ENCODE measurements around the gene KIAA1328.

KIAA1328 gene

GRCh38 chr18:36889742-36890141, 60.8 kb downstream of the KIAA1328 start:
- no peak overlapping the region for H3K4me3 ChIP-seq (ENCODE audit: low read depth, low read length)
- TF ChIP-seq CTCF (IDR thresholded peaks at IDR 0.05; ENCODE audit: borderline replicate concordance, insufficient read depth, low read depth, low read length), result no peak

- no peak for TF ChIP-seq CTCF (IDR thresholded peaks at IDR 0.05; ENCODE audit: borderline replicate concordance, insufficient read depth, low read depth, low read length)
- no peak overlapping the region for H3K4me3 ChIP-seq (ENCODE audit: low read depth, low read length)
Measured at GRCh38 chr18:36890598-36890997, 61.7 kb downstream of the KIAA1328 start.

- TF ChIP-seq CTCF (IDR thresholded peaks at IDR 0.05; ENCODE audit: borderline replicate concordance, insufficient read depth, low read depth, low read length), result no peak
- no peak overlapping the region for H3K4me3 ChIP-seq (ENCODE audit: low read depth, low read length)
Measured at GRCh38 chr18:36893227-36893626, 64.3 kb downstream of the KIAA1328 start.

GRCh38 chr18:36895606-36896005, 66.7 kb downstream of the KIAA1328 start:
- TF ChIP-seq CTCF (IDR thresholded peaks at IDR 0.05; ENCODE audit: borderline replicate concordance, insufficient read depth, low read depth, low read length), result no peak
- H3K4me3 ChIP-seq (ENCODE audit: low read depth, low read length), result no peak overlapping the region

- no peak overlapping the region for H3K4me3 ChIP-seq (ENCODE audit: low read depth, low read length)
- TF ChIP-seq CTCF (IDR thresholded peaks at IDR 0.05; ENCODE audit: borderline replicate concordance, insufficient read depth, low read depth, low read length), result no peak
Measured at GRCh38 chr18:36897253-36897652, 68.3 kb downstream of the KIAA1328 start.

- H3K4me3 ChIP-seq (ENCODE audit: low read depth, low read length), result no peak overlapping the region
- no peak for TF ChIP-seq CTCF (IDR thresholded peaks at IDR 0.05; ENCODE audit: borderline replicate concordance, insufficient read depth, low read depth, low read length)
Measured at GRCh38 chr18:36899289-36899688, 70.4 kb downstream of the KIAA1328 start.

- no peak for TF ChIP-seq CTCF (IDR thresholded peaks at IDR 0.05; ENCODE audit: borderline replicate concordance, insufficient read depth, low read depth, low read length)
- no peak overlapping the region for H3K4me3 ChIP-seq (ENCODE audit: low read depth, low read length)
Measured at GRCh38 chr18:36900466-36900865, 71.5 kb downstream of the KIAA1328 start.

Data from GM12875 (cell line).